Endothelial cell of umbilical vein (primary cell): ENCODE measurements around the gene TLCD5.

Experiments used
- EZH2 ChIP-seq: IDR thresholded peaks from 2 replicates; pipeline ENCODE4 v1.6.1; 2012; ENCODE audit warnings: borderline replicate concordance, low read depth, mild to moderate bottlenecking, moderate library complexity, low read length, inconsistent platforms; ENCODE audit not compliant: severe bottlenecking
- MYC ChIP-seq: IDR thresholded peaks from one replicate; pipeline ENCODE4 v1.6.1; 2011; ENCODE audit warnings: mild to moderate bottlenecking, low read depth, low read length
- POLR2A ChIP-seq: IDR thresholded peaks from 2 replicates; pipeline ENCODE4 v1.6.1; 2012; ENCODE audit warnings: low read depth, mild to moderate bottlenecking, control low read depth, low read length
- TF ChIP-seq, protein P1 (sequence below), 2 donors: IDR thresholded peaks; 1 replicate in 1 of 2; 2 replicates in 1 of 2; pipeline ENCODE4 v1.5.1; 2011; ENCODE audit warnings: low read length in 2 of 2, mild to moderate bottlenecking in 2 of 2, moderate library complexity in 2 of 2, control low read depth in 1 of 2, inconsistent platforms in 1 of 2, low read depth in 1 of 2; ENCODE audit not compliant: insufficient read depth in 1 of 2; ENCODE audit errors: extremely low read depth in 1 of 2
- TF ChIP-seq, protein P2 (sequence below): IDR thresholded peaks from 2 replicates; pipeline ENCODE4 v1.6.1; 2011; ENCODE audit not compliant: insufficient read depth, insufficient read length

DNA sequence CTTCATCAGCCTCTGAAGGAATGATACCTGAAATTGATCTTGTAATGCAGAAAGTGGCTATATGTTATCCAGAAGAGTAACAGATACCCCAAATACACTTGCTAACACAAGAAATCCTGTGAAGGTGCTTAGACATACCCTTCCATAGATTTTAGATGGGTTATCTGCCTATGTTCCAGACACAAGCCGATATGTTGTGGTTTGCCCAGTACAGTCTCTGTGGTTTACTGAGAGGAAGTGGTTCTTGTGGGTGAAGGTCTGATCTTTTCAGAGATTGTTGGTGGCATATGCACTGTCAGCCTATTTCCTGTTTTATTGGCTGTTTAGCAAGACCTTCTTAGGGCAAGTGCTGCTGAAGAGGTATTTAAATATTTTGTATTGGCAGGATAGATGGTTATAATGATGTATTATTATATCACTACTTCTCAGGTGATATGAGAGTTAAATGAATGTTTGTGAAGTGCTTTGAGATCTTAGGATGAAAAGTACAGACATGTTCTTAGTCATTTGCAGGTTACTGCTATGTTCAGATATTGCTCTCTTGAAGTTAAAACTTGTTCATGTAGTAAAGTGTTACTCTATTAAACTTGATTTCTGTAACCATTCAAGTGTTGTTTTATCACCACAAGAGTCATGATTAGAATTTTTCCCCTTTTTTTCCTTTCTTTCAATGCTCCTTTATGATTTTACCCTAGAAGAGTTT is 19.4 kb downstream of the TLCD5 start:
- TF ChIP-seq, protein P1, sequence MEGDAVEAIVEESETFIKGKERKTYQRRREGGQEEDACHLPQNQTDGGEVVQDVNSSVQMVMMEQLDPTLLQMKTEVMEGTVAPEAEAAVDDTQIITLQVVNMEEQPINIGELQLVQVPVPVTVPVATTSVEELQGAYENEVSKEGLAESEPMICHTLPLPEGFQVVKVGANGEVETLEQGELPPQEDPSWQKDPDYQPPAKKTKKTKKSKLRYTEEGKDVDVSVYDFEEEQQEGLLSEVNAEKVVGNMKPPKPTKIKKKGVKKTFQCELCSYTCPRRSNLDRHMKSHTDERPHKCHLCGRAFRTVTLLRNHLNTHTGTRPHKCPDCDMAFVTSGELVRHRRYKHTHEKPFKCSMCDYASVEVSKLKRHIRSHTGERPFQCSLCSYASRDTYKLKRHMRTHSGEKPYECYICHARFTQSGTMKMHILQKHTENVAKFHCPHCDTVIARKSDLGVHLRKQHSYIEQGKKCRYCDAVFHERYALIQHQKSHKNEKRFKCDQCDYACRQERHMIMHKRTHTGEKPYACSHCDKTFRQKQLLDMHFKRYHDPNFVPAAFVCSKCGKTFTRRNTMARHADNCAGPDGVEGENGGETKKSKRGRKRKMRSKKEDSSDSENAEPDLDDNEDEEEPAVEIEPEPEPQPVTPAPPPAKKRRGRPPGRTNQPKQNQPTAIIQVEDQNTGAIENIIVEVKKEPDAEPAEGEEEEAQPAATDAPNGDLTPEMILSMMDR (IDR thresholded peaks at IDR 0.05; ENCODE audit: extremely low read depth in 1 of 2, insufficient read depth in 1 of 2, low read depth in 1 of 2, low read length in 2 of 2) = no peak
- TF ChIP-seq EZH2 = no peak
- TF ChIP-seq, protein P2, sequence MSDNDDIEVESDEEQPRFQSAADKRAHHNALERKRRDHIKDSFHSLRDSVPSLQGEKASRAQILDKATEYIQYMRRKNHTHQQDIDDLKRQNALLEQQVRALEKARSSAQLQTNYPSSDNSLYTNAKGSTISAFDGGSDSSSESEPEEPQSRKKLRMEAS = no peak
- TF ChIP-seq POLR2A = no peak
- no peak for TF ChIP-seq MYC
